Mucosa of stomach (tissue), 1 donor: ENCODE results near the gene TDRD12.

Experiments
- H3K27me3 ChIP-seq: one replicate; pipeline ENCODE4 v1.7.0; 2013; ENCODE audit warnings: mild to moderate bottlenecking, low read length; ENCODE audit not compliant: control insufficient read depth, insufficient read depth
- H3K36me3 ChIP-seq: one replicate; pipeline ENCODE4 v1.7.0; 2013; ENCODE audit warnings: low read length; ENCODE audit not compliant: control insufficient read depth, insufficient read depth
- H3K4me1 ChIP-seq: one replicate; pipeline ENCODE4 v1.7.0; 2013; ENCODE audit warnings: mild to moderate bottlenecking, low read length; ENCODE audit not compliant: control insufficient read depth, insufficient read depth
- H3K4me3 ChIP-seq: one replicate; pipeline ENCODE4 v1.7.0; 2013; ENCODE audit warnings: low read length
- H3K9ac ChIP-seq: one replicate; pipeline ENCODE4 v1.7.0; 2013; ENCODE audit warnings: mild to moderate bottlenecking, low read length, moderate library complexity
- H3K9me3 ChIP-seq: one replicate; pipeline ENCODE4 v1.7.0; 2013; ENCODE audit warnings: mild to moderate bottlenecking, low read length, moderate library complexity; ENCODE audit not compliant: control insufficient read depth
- donor health status: Pancreatic carcinoma.

The TDRD12 gene, protein sequence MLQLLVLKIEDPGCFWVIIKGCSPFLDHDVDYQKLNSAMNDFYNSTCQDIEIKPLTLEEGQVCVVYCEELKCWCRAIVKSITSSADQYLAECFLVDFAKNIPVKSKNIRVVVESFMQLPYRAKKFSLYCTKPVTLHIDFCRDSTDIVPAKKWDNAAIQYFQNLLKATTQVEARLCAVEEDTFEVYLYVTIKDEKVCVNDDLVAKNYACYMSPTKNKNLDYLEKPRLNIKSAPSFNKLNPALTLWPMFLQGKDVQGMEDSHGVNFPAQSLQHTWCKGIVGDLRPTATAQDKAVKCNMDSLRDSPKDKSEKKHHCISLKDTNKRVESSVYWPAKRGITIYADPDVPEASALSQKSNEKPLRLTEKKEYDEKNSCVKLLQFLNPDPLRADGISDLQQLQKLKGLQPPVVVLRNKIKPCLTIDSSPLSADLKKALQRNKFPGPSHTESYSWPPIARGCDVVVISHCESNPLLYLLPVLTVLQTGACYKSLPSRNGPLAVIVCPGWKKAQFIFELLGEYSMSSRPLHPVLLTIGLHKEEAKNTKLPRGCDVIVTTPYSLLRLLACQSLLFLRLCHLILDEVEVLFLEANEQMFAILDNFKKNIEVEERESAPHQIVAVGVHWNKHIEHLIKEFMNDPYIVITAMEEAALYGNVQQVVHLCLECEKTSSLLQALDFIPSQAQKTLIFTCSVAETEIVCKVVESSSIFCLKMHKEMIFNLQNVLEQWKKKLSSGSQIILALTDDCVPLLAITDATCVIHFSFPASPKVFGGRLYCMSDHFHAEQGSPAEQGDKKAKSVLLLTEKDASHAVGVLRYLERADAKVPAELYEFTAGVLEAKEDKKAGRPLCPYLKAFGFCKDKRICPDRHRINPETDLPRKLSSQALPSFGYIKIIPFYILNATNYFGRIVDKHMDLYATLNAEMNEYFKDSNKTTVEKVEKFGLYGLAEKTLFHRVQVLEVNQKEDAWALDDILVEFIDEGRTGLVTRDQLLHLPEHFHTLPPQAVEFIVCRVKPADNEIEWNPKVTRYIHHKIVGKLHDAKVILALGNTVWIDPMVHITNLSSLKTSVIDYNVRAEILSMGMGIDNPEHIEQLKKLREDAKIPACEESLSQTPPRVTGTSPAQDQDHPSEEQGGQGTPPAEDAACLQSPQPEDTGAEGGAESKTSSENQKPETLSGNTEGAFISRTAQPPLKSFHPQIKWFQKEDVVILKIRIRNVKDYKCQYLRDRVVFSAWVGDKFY (N-terminal part only)

DNA sequence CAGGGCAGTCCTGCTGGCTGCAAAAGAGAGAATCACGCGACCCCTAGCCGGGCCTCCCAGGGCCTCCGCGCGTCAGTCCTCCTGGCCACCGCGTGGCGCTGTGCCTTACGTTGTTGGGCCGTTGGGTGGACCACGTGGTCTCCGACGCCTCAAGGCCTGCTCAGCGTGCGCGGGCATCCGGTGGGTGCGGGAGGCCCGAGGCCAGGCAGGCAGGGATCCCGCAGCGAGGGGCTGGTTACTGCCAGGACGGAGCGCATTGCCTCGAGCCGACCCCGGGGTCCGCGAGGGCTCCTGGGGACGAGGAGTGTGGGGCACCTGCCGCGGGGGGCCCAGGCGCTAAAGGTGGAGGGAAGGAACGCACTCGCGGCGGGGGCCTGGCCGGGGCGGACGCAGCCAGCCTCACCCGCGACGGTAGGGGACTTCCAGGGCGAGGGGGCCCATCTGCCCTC, at the start of gene TDRD12:
Gene TDRD12 (plus strand): TSS at position 157 of the 449 bp plus-strand sequence. CDS start 306 bp downstream, outside the sequence.
- Histone ChIP-seq H3K4me3 (no peak within 1 kb of the TSS), H3K4me1 (no peaks in the 10 kb centered on the region), H3K9me3 (no peaks in the 10 kb centered on the region), H3K27me3 (no peaks in the 10 kb centered on the region), H3K9ac (no peak within 1 kb of the TSS), H3K36me3 (no peaks in the 10 kb centered on the region)

DNA sequence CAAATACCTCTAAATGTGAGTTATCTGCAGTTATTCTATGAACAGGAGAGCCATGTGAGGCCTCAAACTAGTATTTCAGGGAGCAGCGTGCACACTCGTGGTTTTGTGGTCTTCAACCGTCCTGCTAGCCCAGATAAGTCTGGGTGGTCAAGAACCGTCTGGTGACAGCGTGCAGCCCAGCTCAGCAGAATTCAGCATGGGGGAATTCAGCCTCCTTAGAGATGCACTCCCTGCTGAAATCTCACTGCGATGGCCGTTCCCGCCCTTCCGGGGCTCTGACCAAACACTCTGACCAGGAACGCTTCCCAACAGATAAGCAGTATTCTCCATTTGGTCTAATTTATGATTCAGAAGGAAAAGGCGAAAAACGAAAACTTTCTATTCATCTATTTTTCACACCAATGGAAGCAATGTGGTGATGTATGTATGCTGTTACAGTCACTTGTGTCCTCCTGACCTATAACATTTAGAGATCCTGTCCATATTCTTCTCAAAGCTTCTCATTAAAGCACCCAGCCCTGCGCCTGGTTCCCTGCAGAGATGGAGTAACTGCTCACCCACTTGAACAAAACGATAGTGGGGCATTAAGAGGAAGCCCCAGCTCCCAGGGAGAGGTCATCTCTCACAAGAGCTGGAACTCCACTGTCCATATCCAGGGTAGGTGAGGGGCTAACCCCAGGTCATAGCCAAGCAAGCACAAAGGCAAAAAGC, 47.5 kb upstream of the TDRD12 start:
- H3K9ac ChIP-seq: no peak overlapping the region
- H3K9me3 ChIP-seq: no peaks in the 10 kb centered on the region
- H3K27me3 ChIP-seq: peaks cover 20% of the 10 kb centered on the region
- H3K36me3 ChIP-seq: no peaks in the 10 kb centered on the region
- H3K4me3 ChIP-seq: no peak overlapping the region
- peaks cover 33% of the 10 kb centered on the region for H3K4me1 ChIP-seq

DNA sequence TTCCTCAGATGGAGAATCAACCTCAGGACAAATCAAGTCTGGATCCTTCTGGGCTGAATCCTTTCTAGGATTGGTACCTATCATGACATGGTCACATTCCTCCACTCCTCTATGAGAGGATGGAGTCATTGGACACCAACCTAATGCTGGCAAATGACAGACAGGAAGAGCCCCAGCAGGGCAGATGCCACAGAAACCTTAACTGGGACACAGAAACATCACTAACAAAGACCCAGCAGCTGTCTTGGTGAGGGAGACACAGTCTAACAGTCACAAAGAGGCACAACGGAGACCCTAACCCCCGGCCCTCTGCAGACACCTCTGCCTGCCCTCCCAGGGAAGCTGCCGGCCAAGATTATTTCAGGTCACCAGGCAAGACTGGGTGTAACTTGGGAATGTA, 46.7 kb upstream of the TDRD12 start:
- Histone ChIP-seq H3K4me1 (peaks cover 33% of the 10 kb centered on the region), H3K36me3 (no peaks in the 10 kb centered on the region), H3K4me3 (no peak overlapping the region), H3K9me3 (no peaks in the 10 kb centered on the region), H3K27me3 (peaks cover 28% of the 10 kb centered on the region), H3K9ac (no peak overlapping the region)

DNA sequence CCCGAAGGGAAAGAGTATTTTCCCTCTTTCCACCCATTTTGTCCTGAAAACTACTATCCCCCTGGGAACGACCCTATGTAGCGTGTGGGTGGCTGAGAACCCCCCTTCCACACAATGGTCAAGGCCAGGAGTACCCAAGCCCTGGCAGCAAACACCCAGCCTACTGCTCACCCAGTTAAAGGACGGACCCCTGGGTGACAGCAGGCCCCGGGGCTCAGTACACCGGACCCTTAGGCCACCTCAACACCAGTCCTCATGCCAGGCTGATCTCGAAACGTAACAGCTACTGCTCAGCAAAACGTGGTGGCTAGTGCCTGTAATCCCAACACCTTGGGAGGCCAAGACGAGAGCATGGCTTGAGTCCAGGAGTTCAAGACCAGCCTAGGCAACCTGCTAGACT, 46.0 kb upstream of the TDRD12 start:
- no peak overlapping the region for H3K9ac ChIP-seq
- no peak overlapping the region for H3K4me3 ChIP-seq
- H3K4me1 ChIP-seq: peaks cover 33% of the 10 kb centered on the region
- no peaks in the 10 kb centered on the region for H3K9me3 ChIP-seq
- H3K36me3 ChIP-seq: no peaks in the 10 kb centered on the region
- H3K27me3 ChIP-seq: peaks cover 31% of the 10 kb centered on the region

DNA sequence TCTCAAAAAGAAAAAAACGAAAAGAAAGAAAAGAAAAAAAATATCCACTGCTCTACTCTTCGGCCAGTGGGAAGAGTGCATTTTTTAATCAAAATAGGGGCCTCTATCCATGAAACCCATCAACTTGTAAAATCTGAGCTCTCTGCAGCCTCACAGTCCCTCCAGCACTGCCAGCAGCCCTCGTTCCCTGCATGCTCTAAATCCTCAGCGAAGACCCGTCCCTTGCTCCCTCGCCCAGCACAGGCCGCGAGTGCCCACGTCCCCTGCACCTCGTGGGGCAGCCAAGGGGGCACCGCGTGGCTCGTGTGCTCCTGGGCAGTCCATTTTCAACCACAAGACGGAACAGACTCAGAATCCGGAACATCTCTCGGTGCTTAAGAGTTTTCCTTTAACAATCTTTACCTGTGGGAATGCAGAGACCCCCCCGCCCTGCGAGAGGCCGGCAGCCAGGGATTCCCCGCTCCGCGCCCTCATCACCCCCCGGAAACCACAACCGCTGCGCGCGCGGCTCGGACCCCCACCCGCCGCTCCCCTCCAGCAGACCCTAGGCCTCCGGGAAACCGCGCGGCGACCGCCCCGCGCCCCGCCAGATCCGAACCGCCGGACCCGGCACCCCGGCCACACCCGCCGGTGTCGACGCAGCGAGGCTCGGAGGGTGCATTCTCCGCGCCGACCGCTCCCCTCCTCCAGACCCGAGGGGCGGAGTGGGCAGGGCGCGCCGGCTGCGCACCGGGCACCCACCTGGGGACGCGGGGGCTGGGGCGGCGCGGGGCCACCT, 45.2 kb upstream of the TDRD12 start:
- H3K9me3 ChIP-seq: no peaks in the 10 kb centered on the region
- H3K4me3 ChIP-seq: peak overlapping the region; percentile 77
- H3K36me3 ChIP-seq: no peaks in the 10 kb centered on the region
- H3K9ac ChIP-seq: peak overlapping the region; percentile 65
- peaks cover 34% of the 10 kb centered on the region for H3K27me3 ChIP-seq
- H3K4me1 ChIP-seq: peaks cover 32% of the 10 kb centered on the region

DNA sequence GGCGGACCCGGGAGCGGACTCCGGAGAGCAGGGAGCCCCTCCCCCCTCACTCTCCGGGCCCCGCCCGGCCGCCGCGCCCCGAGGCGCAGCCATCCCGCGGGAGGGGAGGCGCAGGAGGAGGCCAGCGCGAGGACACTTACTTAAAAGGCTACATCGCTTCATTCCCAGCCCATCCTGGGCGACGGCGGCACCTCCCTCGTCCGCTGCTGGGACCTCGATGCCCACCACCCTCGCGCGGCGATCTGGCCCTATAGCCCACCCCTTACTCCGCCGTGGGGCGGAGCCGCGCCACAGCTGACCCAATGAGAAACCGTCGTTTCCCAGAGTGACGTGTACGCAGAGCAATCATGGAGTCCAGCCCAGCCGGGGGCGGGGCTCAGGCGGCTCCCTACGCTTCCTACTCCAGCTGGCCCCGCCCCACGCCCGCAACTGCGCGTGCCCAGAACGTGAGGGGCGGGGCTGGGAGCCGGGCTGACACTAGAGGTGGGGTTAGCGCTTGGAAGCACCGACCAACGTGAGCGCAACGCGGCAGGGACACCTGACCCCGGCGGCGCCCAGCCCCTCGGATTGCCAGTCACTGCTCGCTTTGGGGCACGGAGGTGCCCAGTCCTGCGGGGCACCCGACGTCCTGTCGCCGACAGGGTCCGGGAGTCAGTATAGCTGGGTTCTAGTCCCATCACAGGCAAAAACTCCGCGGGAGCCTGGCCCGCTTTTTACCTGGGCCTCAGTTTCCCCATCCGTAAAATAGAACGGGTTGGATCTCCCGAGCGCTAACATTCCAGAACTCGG, 44.4 kb upstream of the TDRD12 start, which contains the start of gene ANKRD27:
Gene ANKRD27 (minus strand): TSS at position 250 of the 789 bp plus-strand sequence. CDS start 16,165 bp downstream, outside the sequence.
- H3K4me1 ChIP-seq: peaks cover 24% of the 10 kb centered on the region
- H3K36me3 ChIP-seq: no peaks in the 10 kb centered on the region
- H3K27me3 ChIP-seq: peaks cover 39% of the 10 kb centered on the region
- peak within 1 kb of the TSS; percentile 77 for H3K4me3 ChIP-seq
- H3K9ac ChIP-seq: peak within 1 kb of the TSS; percentile 65
- no peaks in the 10 kb centered on the region for H3K9me3 ChIP-seq

DNA sequence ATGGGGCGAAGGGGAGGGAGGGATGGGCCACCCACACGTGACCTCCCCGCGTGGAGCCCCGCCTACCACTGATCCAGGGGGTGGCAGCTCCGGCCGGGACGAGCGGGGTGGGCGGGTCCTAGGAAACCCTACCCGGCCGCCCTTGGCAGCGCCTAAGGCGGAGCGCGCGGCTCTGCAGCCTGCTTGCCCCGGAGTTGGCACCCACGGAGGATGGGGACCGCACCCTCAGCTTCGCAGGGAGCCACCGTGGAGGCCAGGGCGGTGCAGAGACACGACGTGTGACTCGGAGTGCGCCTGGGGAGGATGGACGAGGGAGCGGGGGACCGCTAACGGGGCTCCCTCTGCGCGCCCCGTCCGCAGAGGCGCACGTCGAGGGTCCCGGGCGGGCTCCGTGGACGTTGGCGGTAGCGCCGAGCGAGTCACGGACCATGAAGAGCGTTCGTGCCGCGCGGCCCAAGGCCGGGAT, 43.8 kb upstream of the TDRD12 start, which contains the start of gene RGS9BP:
Gene RGS9BP (plus strand): TSS at position 129 of the 466 bp plus-strand sequence. CDS start 416 bp downstream, outside the sequence.
- H3K36me3 ChIP-seq: no peaks in the 10 kb centered on the region
- peak within 1 kb of the TSS; percentile 77 for H3K4me3 ChIP-seq
- peak within 1 kb of the TSS; percentile 65 for H3K9ac ChIP-seq
- H3K27me3 ChIP-seq: peaks cover 39% of the 10 kb centered on the region
- H3K4me1 ChIP-seq: peaks cover 21% of the 10 kb centered on the region
- no peaks in the 10 kb centered on the region for H3K9me3 ChIP-seq

DNA sequence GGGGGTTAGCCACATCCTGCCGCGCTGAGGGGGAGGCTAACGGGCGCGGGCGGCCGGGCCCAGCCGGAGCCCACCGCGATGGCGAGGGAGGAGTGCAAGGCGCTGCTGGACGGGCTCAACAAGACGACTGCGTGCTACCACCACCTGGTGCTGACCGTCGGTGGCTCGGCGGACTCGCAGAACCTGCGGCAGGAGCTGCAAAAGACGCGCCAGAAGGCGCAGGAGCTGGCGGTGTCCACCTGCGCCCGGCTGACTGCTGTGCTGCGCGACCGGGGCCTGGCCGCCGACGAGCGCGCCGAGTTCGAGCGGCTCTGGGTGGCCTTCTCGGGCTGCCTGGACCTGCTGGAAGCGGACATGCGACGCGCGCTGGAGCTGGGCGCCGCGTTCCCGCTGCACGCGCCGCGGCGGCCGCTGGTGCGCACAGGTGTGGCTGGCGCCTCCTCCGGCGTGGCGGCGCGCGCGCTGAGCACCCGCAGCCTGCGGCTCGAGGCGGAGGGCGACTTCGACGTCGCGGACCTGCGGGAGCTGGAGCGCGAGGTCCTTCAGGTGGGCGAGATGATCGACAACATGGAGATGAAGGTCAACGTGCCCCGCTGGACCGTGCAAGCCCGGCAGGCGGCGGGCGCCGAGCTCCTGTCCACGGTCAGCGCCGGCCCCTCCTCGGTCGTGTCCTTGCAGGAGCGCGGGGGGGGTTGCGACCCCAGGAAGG, 43.2 kb upstream of the TDRD12 start:
- H3K9ac ChIP-seq: no peak overlapping the region
- H3K36me3 ChIP-seq: no peaks in the 10 kb centered on the region
- H3K27me3 ChIP-seq: peaks cover 39% of the 10 kb centered on the region
- peaks cover 21% of the 10 kb centered on the region for H3K4me1 ChIP-seq
- H3K4me3 ChIP-seq: no peak overlapping the region
- H3K9me3 ChIP-seq: no peaks in the 10 kb centered on the region

DNA sequence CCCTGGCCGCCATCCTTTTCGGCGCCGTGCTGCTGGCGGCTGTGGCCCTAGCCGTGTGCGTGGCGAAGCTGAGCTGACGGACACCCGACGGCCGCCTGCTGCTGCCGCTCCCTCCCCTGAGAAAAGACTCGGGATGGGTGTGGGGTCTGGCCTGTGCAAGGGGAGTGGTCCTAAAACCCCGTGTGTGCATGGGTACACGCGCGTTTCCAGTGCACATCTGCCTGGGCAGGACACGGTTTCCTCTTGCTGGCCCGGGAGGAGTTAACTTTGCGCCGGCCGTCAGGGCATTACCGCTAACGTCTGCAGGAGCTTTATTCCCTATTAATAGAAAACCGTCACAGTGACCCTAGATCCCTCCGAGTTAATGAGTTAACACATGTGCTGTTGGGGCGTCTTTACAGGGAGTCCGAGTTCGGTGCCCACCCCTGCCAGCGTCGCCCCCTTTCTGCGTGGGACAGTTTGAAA, 42.6 kb upstream of the TDRD12 start:
- no peak overlapping the region for H3K9ac ChIP-seq

More for the DNA sequence above, 42.6 kb upstream of the TDRD12 start:
- no peaks in the 10 kb centered on the region for H3K9me3 ChIP-seq
- no peak overlapping the region for H3K4me3 ChIP-seq
- peaks cover 21% of the 10 kb centered on the region for H3K4me1 ChIP-seq
- no peaks in the 10 kb centered on the region for H3K36me3 ChIP-seq
- peaks cover 39% of the 10 kb centered on the region for H3K27me3 ChIP-seq
